Stomach (tissue), 4 donors: ENCODE data around the gene AJUBA.

ENCODE experiments used
- POLR2A ChIP-seq, 4 donors: fragments of 450-650 bp; IDR thresholded peaks; one replicate each; pipeline ENCODE4 v1.6.1; 2016; ENCODE audit warnings: antibody characterized with exemption in 4 of 4, control low read depth in 2 of 4, mild to moderate bottlenecking in 1 of 4, moderate library complexity in 1 of 4
- POLR2AphosphoS5 ChIP-seq, 3 donors: sonication (generic); formaldehyde crosslinking; IDR thresholded peaks; one replicate each; pipeline ENCODE4 v1.6.1; 2016; ENCODE audit warnings: antibody characterized with exemption in 3 of 3
- TF ChIP-seq, protein P1 (sequence below), 7 experiments: fragments of 450-650 bp in 4 of 7; fragments of 200-600 bp in 3 of 7; sonication (generic) in 3 of 7; IDR thresholded peaks; one replicate each; pipeline ENCODE4 v1.5.1; 2016 to 2019; ENCODE audit warnings: antibody characterized with exemption in 7 of 7, control low read depth in 2 of 7, mild to moderate bottlenecking in 1 of 7

DNA sequence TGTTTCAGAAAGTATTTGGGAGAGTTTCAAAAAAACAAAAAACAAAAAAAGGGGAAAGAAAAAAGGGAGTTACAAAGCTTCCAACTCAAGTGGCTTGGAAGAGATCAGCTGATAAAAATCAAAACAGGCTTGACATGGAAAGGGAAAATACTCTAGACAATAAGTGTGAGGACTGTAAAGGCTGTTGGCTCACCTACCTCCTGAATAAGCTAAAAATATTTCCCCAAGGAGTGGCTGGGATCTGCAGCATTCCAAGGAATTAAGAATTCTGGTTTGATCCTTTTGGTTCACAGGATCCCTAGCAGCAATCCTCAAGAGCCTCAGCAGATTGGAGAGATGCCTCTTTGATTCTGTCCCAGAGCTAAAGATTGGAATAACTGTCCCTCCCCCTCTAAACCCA lies 11.2 kb upstream of the AJUBA start:
- TF ChIP-seq, protein P1, sequence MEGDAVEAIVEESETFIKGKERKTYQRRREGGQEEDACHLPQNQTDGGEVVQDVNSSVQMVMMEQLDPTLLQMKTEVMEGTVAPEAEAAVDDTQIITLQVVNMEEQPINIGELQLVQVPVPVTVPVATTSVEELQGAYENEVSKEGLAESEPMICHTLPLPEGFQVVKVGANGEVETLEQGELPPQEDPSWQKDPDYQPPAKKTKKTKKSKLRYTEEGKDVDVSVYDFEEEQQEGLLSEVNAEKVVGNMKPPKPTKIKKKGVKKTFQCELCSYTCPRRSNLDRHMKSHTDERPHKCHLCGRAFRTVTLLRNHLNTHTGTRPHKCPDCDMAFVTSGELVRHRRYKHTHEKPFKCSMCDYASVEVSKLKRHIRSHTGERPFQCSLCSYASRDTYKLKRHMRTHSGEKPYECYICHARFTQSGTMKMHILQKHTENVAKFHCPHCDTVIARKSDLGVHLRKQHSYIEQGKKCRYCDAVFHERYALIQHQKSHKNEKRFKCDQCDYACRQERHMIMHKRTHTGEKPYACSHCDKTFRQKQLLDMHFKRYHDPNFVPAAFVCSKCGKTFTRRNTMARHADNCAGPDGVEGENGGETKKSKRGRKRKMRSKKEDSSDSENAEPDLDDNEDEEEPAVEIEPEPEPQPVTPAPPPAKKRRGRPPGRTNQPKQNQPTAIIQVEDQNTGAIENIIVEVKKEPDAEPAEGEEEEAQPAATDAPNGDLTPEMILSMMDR (IDR thresholded peaks at IDR 0.05): no peak
- TF ChIP-seq POLR2A (IDR thresholded peaks at IDR 0.05) (no peak), POLR2AphosphoS5 (IDR thresholded peaks at IDR 0.05) (no peak)
